ENCODE measurements around the gene C17orf75. TPM values are rescaled to one million over a fixed set of nuclear protein-coding genes. Genes with fewer than 3 reads are reported as not detected.

The C17orf75 gene
- total and polyA plus RNA-seq, 2 of the 8 experiments (the other 6 are each of a cell fraction or from before 2014, with no cell fraction given), result 15.8 to 42.6 TPM

GRCh38 chr17:32349503-32349853 is 7.5 kb upstream of the C17orf75 start:
- no peak for FAIRE-seq
- ChIA-PET CTCF (ENCODE audit: partially characterized antibody) (no interaction called here), POLR2A (ENCODE audit: partially characterized antibody) (interaction anchor here (0.7 to 2.7 kb wide), 6 partner anchors 10 to 136 kb away, joined by 3 to 8 read pairs (median 4); partner anchors contain the start of gene PSMD11)
- 45% methylated on average over 15 of the region's 15 CpGs; no CpG with 5 or more reads in 1 of the 2 experiments for WGBS, 2 experiments (ENCODE audit: extremely low coverage in 1 of 2, insufficient coverage in 1 of 2, insufficient read length in 1 of 2, insufficient replicate concordance in 2 of 2, low coverage in 1 of 2, low lambda C conversion rate in 2 of 2, missing lambda C conversion rate in 1 of 2)
- Histone ChIP-seq H3K79me2 (ENCODE audit: control insufficient read depth in 1 of 2, insufficient read depth in 2 of 2, low read length in 2 of 2) (peaks cover 37 to 51% of the 10 kb centered on the region in 2 experiments), H4K91ac (replicated peaks; ENCODE audit: insufficient read length, low read length) (peak overlapping the region; percentile 22), H2BK15ac (ENCODE audit: low read length) (no peak overlapping the region), H3K56ac (replicated peaks; ENCODE audit: insufficient read length, low read depth, low read length) (peak overlapping the region; percentile 36), H4K8ac (ENCODE audit: extremely low read depth, insufficient read depth, low read length) (peak overlapping the region; percentile 93; the same call in 1 of the 2 replicates), H2BK12ac (ENCODE audit: low read depth, low read length) (peak overlapping the region; percentile 20; the same call in 1 of the 2 replicates), H2BK120ac (replicated peaks; ENCODE audit: low read depth, low read length) (no peak overlapping the region), H3K4me3 (ENCODE audit: extremely low read depth in 1 of 4, insufficient read depth in 2 of 4, low read depth in 3 of 4, low read length in 4 of 4) (peak overlapping the region; percentile 85 to 100 (median 95)), H3K27ac (ENCODE audit: low read depth, low read length) (peak overlapping the region; percentile 97), H3K9me3 (ENCODE audit: insufficient read depth in 2 of 2, low read depth in 1 of 2, low read length in 1 of 2) (no peaks in the 10 kb centered on the region), H3K23ac (ENCODE audit: insufficient read length) (no peak overlapping the region), H3K9ac (replicated peaks in 1 of 4; ENCODE audit: extremely low read depth in 1 of 4, low read depth in 3 of 4, low read length in 3 of 4) (peak overlapping the region; percentile 82 to 100 (median 98)), H4K20me1 (replicated peaks in 1 of 2; ENCODE audit: control insufficient read depth in 1 of 2, insufficient read depth in 2 of 2, low read length in 2 of 2) (peaks cover 7 to 18% of the 10 kb centered on the region in 2 experiments), H2AK5ac (ENCODE audit: low read depth, low read length) (peak overlapping the region; percentile 65; the same call in 1 of the 2 replicates), H2AFZ (ENCODE audit: low read length) (no peak overlapping the region), H3K79me1 (ENCODE audit: low read depth, low read length) (no peaks in the 10 kb centered on the region), H3K36me3 (ENCODE audit: control insufficient read depth in 2 of 4, insufficient read depth in 4 of 4, low read length in 3 of 4) (peaks cover 0 to 21% (median 7%) of the 10 kb centered on the region in 4 experiments; a peak in 5 of 8 replicates), H2BK5ac (ENCODE audit: low read depth, low read length) (peak overlapping the region; percentile 82), H4K5ac (ENCODE audit: insufficient read length, low read depth, low read length) (peak overlapping the region; percentile 46), H3K14ac (ENCODE audit: insufficient read length) (peak overlapping the region; percentile 13), H3K23me2 (ENCODE audit: low read depth, low read length) (no peaks in the 10 kb centered on the region; the same call in 1 of the 2 replicates), H3K4me2 (ENCODE audit: insufficient read depth in 1 of 2, low read depth in 2 of 2, low read length in 2 of 2) (peak overlapping the region; percentile 88 to 89), H3K18ac (ENCODE audit: extremely low read depth, low read length) (no peak overlapping the region; the same call in 1 of the 2 replicates), H3K4ac (replicated peaks; ENCODE audit: insufficient read length, low read depth, low read length) (peak overlapping the region; percentile 55), H3K4me1 (replicated peaks in 1 of 4; ENCODE audit: control insufficient read depth in 3 of 4, insufficient read depth in 4 of 4, low read length in 3 of 4) (no peaks in the 10 kb centered on the region; a peak in 1 of 7 replicates), H3K27me3 (replicated peaks in 1 of 4; ENCODE audit: control insufficient read depth in 3 of 4, extremely low read depth in 1 of 4, insufficient read depth in 3 of 4, low read length in 3 of 4) (no peaks in the 10 kb centered on the region), H2BK20ac (ENCODE audit: low read length) (no peak overlapping the region)
- no peak for DNase-seq (ENCODE audit: low read depth in 1 of 2, low spot score in 2 of 2)
- peak; percentile 66; the same call in 1 of the 2 replicates for TF ChIP-seq CHD1 (IDR thresholded peaks at IDR 0.05; ENCODE audit: low read depth, low read length)
- no peak for TF ChIP-seq KDM1A (IDR thresholded peaks at IDR 0.05; ENCODE audit: borderline replicate concordance, low read length)
- no peak for TF ChIP-seq TAF7 (optimal IDR thresholded peaks at IDR 0.05; ENCODE audit: borderline replicate concordance, low read depth, low read length)
- TF ChIP-seq BRCA1 (IDR thresholded peaks at IDR 0.05; ENCODE audit: low read depth, low read length), result no peak
